ENCODE results near the gene OR5K4. TPM values are rescaled to one million over a fixed set of nuclear protein-coding genes. Genes with fewer than 3 reads are reported as not detected.
"Not testable (repeated sequence)": the region's sequence is repeated elsewhere in the genome, so short reads cannot be mapped to it uniquely, and the experiment has no call there.

OR5K4 gene
- total and polyA plus RNA-seq, 2 donors from 2014 or later: not detected

DNA sequence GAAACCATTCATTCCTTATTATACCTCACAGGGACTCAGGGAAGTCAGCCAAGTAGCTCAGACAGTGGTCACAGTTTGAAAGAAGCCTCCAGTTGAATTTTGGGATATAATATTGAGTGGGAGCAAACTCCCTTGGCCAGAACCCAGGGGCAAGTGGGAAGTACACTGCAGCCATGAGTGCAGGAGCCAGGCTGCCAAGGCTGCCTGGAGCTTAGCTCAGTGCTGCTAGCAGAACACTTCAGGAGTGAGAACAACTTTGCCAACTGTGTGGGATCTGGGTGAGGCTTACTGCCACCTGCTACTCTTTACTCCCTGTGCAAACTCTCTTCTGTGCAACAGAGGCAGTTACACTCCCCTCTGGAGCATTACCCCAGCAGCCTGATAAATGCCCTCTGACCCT is 41.4 kb downstream of the OR5K4 start:
- TF ChIP-seq, protein P1, sequence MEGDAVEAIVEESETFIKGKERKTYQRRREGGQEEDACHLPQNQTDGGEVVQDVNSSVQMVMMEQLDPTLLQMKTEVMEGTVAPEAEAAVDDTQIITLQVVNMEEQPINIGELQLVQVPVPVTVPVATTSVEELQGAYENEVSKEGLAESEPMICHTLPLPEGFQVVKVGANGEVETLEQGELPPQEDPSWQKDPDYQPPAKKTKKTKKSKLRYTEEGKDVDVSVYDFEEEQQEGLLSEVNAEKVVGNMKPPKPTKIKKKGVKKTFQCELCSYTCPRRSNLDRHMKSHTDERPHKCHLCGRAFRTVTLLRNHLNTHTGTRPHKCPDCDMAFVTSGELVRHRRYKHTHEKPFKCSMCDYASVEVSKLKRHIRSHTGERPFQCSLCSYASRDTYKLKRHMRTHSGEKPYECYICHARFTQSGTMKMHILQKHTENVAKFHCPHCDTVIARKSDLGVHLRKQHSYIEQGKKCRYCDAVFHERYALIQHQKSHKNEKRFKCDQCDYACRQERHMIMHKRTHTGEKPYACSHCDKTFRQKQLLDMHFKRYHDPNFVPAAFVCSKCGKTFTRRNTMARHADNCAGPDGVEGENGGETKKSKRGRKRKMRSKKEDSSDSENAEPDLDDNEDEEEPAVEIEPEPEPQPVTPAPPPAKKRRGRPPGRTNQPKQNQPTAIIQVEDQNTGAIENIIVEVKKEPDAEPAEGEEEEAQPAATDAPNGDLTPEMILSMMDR (IDR thresholded peaks at IDR 0.05; ENCODE audit: borderline replicate concordance, extremely low read depth, insufficient read depth): no peak
- no peaks in the 10 kb centered on the region for H3K4me1 ChIP-seq (ENCODE audit: control insufficient read depth in 2 of 3, insufficient read depth in 2 of 3, low read depth in 1 of 3, low read length in 3 of 3)

GRCh38 chr3:98396482-98396881 is 42.8 kb downstream of the OR5K4 start:
- DNase-seq; intact Hi-C loops (cut with DNase I); H3K27ac ChIP-seq (ENCODE audit: low read depth in 2 of 2, low read length in 2 of 2); H3K4me1 ChIP-seq (ENCODE audit: control insufficient read depth in 2 of 3, insufficient read depth in 2 of 3, low read depth in 1 of 3, low read length in 3 of 3); H3K27me3 ChIP-seq (ENCODE audit: control insufficient read depth, insufficient read depth, low read length); H3K4me3 ChIP-seq (ENCODE audit: low read length in 3 of 3); H3K36me3 ChIP-seq (ENCODE audit: control insufficient read depth in 2 of 3, insufficient read depth in 3 of 3, low read length in 3 of 3); H3K9ac ChIP-seq (ENCODE audit: low read length in 3 of 3); FAIRE-seq; H3K9me3 ChIP-seq (ENCODE audit: control insufficient read depth in 2 of 3, insufficient read depth in 1 of 3, low read length in 3 of 3): not testable (repeated sequence)

More for the DNA sequence above, 41.4 kb downstream of the OR5K4 start:
- Histone ChIP-seq H3K36me3 (ENCODE audit: control insufficient read depth in 2 of 3, insufficient read depth in 3 of 3, low read length in 3 of 3) (no peaks in the 10 kb centered on the region), H3K9ac (ENCODE audit: low read length in 3 of 3) (no peak overlapping the region), H3K4me3 (ENCODE audit: low read length in 3 of 3) (no peak overlapping the region), H3K27me3 (ENCODE audit: control insufficient read depth, insufficient read depth, low read length) (no peaks in the 10 kb centered on the region), H3K27ac (ENCODE audit: low read depth in 2 of 2, low read length in 2 of 2) (no peak overlapping the region), H3K9me3 (ENCODE audit: control insufficient read depth in 2 of 3, insufficient read depth in 1 of 3, low read length in 3 of 3) (peaks cover 0 to 3% (median 0%) of the 10 kb centered on the region in 3 donors)
- FAIRE-seq (no peak), DNase-seq (no peak)
- intact Hi-C loops (cut with DNase I): no loop called here

- TF ChIP-seq, protein P1 (IDR thresholded peaks at IDR 0.05; ENCODE audit: borderline replicate concordance, extremely low read depth, insufficient read depth): no peak
- no peak overlapping the region for H3K4me3 ChIP-seq (ENCODE audit: low read length in 3 of 3)
- H3K36me3 ChIP-seq (ENCODE audit: control insufficient read depth in 2 of 3, insufficient read depth in 3 of 3, low read length in 3 of 3): no peaks in the 10 kb centered on the region
- H3K27me3 ChIP-seq (ENCODE audit: control insufficient read depth, insufficient read depth, low read length): no peaks in the 10 kb centered on the region
- DNase-seq: no peak
- intact Hi-C loops (cut with DNase I): no loop called here
- peaks cover 0 to 10% (median 3%) of the 10 kb centered on the region in 3 donors for H3K9me3 ChIP-seq (ENCODE audit: control insufficient read depth in 2 of 3, insufficient read depth in 1 of 3, low read length in 3 of 3)
- no peaks in the 10 kb centered on the region for H3K4me1 ChIP-seq (ENCODE audit: control insufficient read depth in 2 of 3, insufficient read depth in 2 of 3, low read depth in 1 of 3, low read length in 3 of 3)
- no peak overlapping the region for H3K9ac ChIP-seq (ENCODE audit: low read length in 3 of 3)
- H3K27ac ChIP-seq (ENCODE audit: low read depth in 2 of 2, low read length in 2 of 2): no peak overlapping the region
- FAIRE-seq: no peak
Measured at GRCh38 chr3:98398513-98398912, 44.9 kb downstream of the OR5K4 start.

DNA sequence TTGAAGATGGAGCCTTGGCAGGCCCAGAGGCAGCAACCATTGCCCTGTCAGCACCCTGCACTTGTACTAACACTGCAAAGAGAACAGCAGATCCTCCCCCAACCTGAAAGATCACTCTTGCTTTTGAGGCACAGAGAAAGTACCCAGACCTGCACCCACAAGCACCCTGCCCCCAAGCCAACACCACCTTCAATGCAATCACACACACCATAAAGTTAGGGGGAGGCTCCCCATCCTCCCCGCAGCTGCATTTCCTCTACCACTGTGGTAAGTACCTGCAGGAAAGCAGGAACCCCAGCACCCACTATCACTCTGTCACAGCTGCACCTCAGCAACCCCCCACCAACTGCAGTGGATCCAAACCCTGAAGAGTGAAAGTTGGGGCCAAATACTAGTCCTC is 48.9 kb downstream of the OR5K4 start:
- Histone ChIP-seq H3K4me3 (ENCODE audit: low read length in 3 of 3) (no peak overlapping the region), H3K4me1 (ENCODE audit: control insufficient read depth in 2 of 3, insufficient read depth in 2 of 3, low read depth in 1 of 3, low read length in 3 of 3) (no peaks in the 10 kb centered on the region), H3K27ac (ENCODE audit: low read depth in 2 of 2, low read length in 2 of 2) (no peak overlapping the region), H3K9ac (ENCODE audit: low read length in 3 of 3) (no peak overlapping the region), H3K27me3 (ENCODE audit: control insufficient read depth, insufficient read depth, low read length) (no peaks in the 10 kb centered on the region), H3K9me3 (ENCODE audit: control insufficient read depth in 2 of 3, insufficient read depth in 1 of 3, low read length in 3 of 3) (peaks cover 0 to 20% (median 7%) of the 10 kb centered on the region in 3 donors), H3K36me3 (ENCODE audit: control insufficient read depth in 2 of 3, insufficient read depth in 3 of 3, low read length in 3 of 3) (no peaks in the 10 kb centered on the region)
- FAIRE-seq (no peak), DNase-seq (no peak)
- intact Hi-C loops (cut with DNase I): no loop called here
- TF ChIP-seq, protein P1 (IDR thresholded peaks at IDR 0.05; ENCODE audit: borderline replicate concordance, extremely low read depth, insufficient read depth): no peak
